HepG2 (cell line): Measurements from ENCODE around the gene NAV1. TPM values are rescaled to one million over a fixed set of nuclear protein-coding genes. Genes with fewer than 3 reads are reported as not detected.

Experiments
- ATAC-seq: fragments of 200-7000 bp; cut with Tn5 transposase; 3 replicates; pipeline ENCODE4 v1.9.1; 2020; ENCODE audit warnings: mild to moderate bottlenecking, moderate library complexity
- BruUV-seq: library from RNA; stranded (reverse); fragments of 400-500 nt; replicated peaks from 2 replicates; lab custom pipeline; 2021; lab: Mats Ljungman, UMichigan
- CTCF ChIA-PET: fragments of 300-600 bp; formaldehyde crosslinking; extraction: SDS; loops from one replicate; lab custom pipeline; 2021; ENCODE audit warnings: low total read pairs, inconsistent platforms, low intra/inter-chr PET ratio; lab: Yijun Ruan, JAX
- POLR2A ChIA-PET: fragments of 350-600 bp; sonication (Branson Sonifier 250); formaldehyde crosslinking; loops from one replicate; lab custom pipeline; 2020; ENCODE audit warnings: antibody characterized with exemption, inconsistent platforms; lab: Yijun Ruan, JAX
- DNase-seq: peaks from one replicate; pipeline ENCODE4 v3.0.0-alpha.2; 2015; ENCODE audit warnings: low spot score
- FAIRE-seq: peaks from 3 replicates; lab custom pipeline; 2011; peaks lifted over from hg19 to GRCh38; lab: Jason Lieb, UNC
- H2AFZ ChIP-seq: one replicate; pipeline ENCODE4 v1.6.1; 2011; ENCODE audit warnings: low read length, inconsistent platforms
- H3K27ac ChIP-seq: fragments of 300-600 bp; 3 replicates; pipeline ENCODE4 v1.8.0; 2011; ENCODE audit warnings: mixed run types, mild to moderate bottlenecking, mixed read lengths, low read length, inconsistent platforms; ENCODE audit not compliant: insufficient read depth; ENCODE audit errors: extremely low read length
- H3K27me3 ChIP-seq, 2 experiments: fragments of 200-600 bp in 1 of 2; 2 replicates in 1 of 2; 3 replicates in 1 of 2; pipeline versions ENCODE4 v1.6.0 to v1.8.0; 2011; ENCODE audit warnings: low read length in 2 of 2, mild to moderate bottlenecking in 2 of 2, moderate library complexity in 2 of 2, inconsistent platforms in 1 of 2; ENCODE audit not compliant: insufficient read depth in 2 of 2, control insufficient read depth in 1 of 2
- H3K36me3 ChIP-seq, 2 experiments: fragments of 200-600 bp in 1 of 2; replicated peaks in 1 of 2; 2 replicates in 1 of 2; 3 replicates in 1 of 2; pipeline versions ENCODE4 v1.5.1 to v1.8.0; 2011; ENCODE audit warnings: low read length in 2 of 2, inconsistent platforms in 1 of 2; ENCODE audit not compliant: insufficient read depth in 2 of 2, control insufficient read depth in 1 of 2
- H3K4me1 ChIP-seq: 2 replicates; pipeline ENCODE4 v1.5.1; 2012; ENCODE audit warnings: low read length, inconsistent platforms; ENCODE audit not compliant: insufficient read depth
- H3K4me2 ChIP-seq: 2 replicates; pipeline ENCODE4 v1.6.0; 2011; ENCODE audit warnings: low read depth, low read length, inconsistent platforms
- H3K4me3 ChIP-seq, 3 experiments: fragments of 200-600 bp in 1 of 3; sonication (generic), shearing (Covaris generic) in 1 of 3; replicated peaks in 1 of 3; 2 replicates each; pipeline ENCODE4 v1.5.1; 2011 to 2016; ENCODE audit warnings: low read length in 3 of 3, inconsistent platforms in 2 of 3, low read depth in 2 of 3, mild to moderate bottlenecking in 2 of 3, control low read depth in 1 of 3, mixed read lengths in 1 of 3; ENCODE audit not compliant: insufficient read depth in 1 of 3
- H3K79me2 ChIP-seq: one replicate; pipeline ENCODE4 v1.6.1; 2011; ENCODE audit warnings: low read length, inconsistent platforms; ENCODE audit not compliant: insufficient read depth
- H3K9ac ChIP-seq: 2 replicates; pipeline ENCODE4 v1.6.0; 2011; ENCODE audit warnings: mild to moderate bottlenecking, low read depth, low read length, inconsistent platforms; ENCODE audit not compliant: insufficient read depth
- H3K9me3 ChIP-seq: 2 replicates; pipeline ENCODE4 v1.5.1; 2012; ENCODE audit warnings: mild to moderate bottlenecking, low read length
- H4K20me1 ChIP-seq: 2 replicates; pipeline ENCODE4 v1.6.0; 2011; ENCODE audit warnings: inconsistent platforms, mild to moderate bottlenecking, low read length, moderate library complexity; ENCODE audit not compliant: insufficient read depth
- CCAR2 ChIP-seq: fragments of 200-400 bp; formaldehyde crosslinking; optimal IDR thresholded peaks from 2 replicates; pipeline ENCODE3; 2018; ENCODE audit warnings: low read depth, mild to moderate bottlenecking, low read length, moderate library complexity
- CEBPG ChIP-seq: IDR thresholded peaks from 2 replicates; pipeline ENCODE4 v1.6.1; 2016
- FOXA1 ChIP-seq, 2 experiments: fragments of 450-650 bp in 1 of 2; sonication (generic) in 1 of 2; formaldehyde crosslinking in 1 of 2; IDR thresholded peaks; 2 replicates each; pipeline versions ENCODE4 v1.4.0 to v1.6.1; 2016 to 2020; ENCODE audit warnings: missing genetic modification reagents in 1 of 2
- FOXP1 ChIP-seq, 2 experiments: fragments of 450-650 bp in 1 of 2; IDR thresholded peaks; 2 replicates each; pipeline ENCODE4 v1.6.1; 2017 to 2018; ENCODE audit warnings: antibody characterized with exemption in 1 of 2
- GATAD2A ChIP-seq: IDR thresholded peaks from 2 replicates; pipeline ENCODE4 v1.6.1; 2016
- HOXD1 ChIP-seq: sonication (generic); formaldehyde crosslinking; IDR thresholded peaks from 2 replicates; pipeline ENCODE4 v1.5.0; 2020; ENCODE audit warnings: missing genetic modification reagents
- JUNB ChIP-seq: sonication (generic); formaldehyde crosslinking; IDR thresholded peaks from 2 replicates; pipeline ENCODE4 v1.8.0; 2022; ENCODE audit warnings: missing genetic modification reagents, mild to moderate bottlenecking, borderline replicate concordance
- KLF6 ChIP-seq: IDR thresholded peaks from 2 replicates; pipeline ENCODE4 v1.8.0; 2016; ENCODE audit warnings: missing biosample characterization, missing genetic modification reagents
- MEIS1 ChIP-seq: sonication (generic); formaldehyde crosslinking; IDR thresholded peaks from 2 replicates; pipeline ENCODE4 v1.9.0; 2021; ENCODE audit warnings: mild to moderate bottlenecking, missing genetic modification reagents, moderate library complexity, borderline replicate concordance
- MTA1 ChIP-seq: sonication (generic); formaldehyde crosslinking; IDR thresholded peaks from 2 replicates; pipeline ENCODE4 v1.4.0; 2020; ENCODE audit warnings: missing genetic modification reagents, mild to moderate bottlenecking, borderline replicate concordance
- MTERF4 ChIP-seq: sonication (generic); formaldehyde crosslinking; IDR thresholded peaks from 2 replicates; pipeline ENCODE4 v1.8.0; 2023; ENCODE audit warnings: mild to moderate bottlenecking, missing genetic modification reagents
- PATZ1 ChIP-seq: sonication (generic); formaldehyde crosslinking; IDR thresholded peaks from 2 replicates; pipeline ENCODE4 v1.4.0; 2020; ENCODE audit warnings: missing genetic modification reagents
- PHF8 ChIP-seq: sonication (generic); formaldehyde crosslinking; IDR thresholded peaks from 2 replicates; pipeline ENCODE4 v1.5.0; 2020; ENCODE audit warnings: missing genetic modification reagents
- POLR2AphosphoS5 ChIP-seq: IDR thresholded peaks from 2 replicates; pipeline ENCODE4 v1.6.1; 2012; ENCODE audit warnings: low read depth, low read length
- SAP130 ChIP-seq: IDR thresholded peaks from 2 replicates; pipeline ENCODE4 v1.6.1; 2016; ENCODE audit warnings: low read depth
- SOX5 ChIP-seq: IDR thresholded peaks from 2 replicates; pipeline ENCODE4 v1.6.1; 2016; ENCODE audit warnings: borderline replicate concordance
- ZBTB7B ChIP-seq: sonication (generic); formaldehyde crosslinking; IDR thresholded peaks from 2 replicates; pipeline ENCODE4 v1.4.0; 2020; ENCODE audit warnings: missing genetic modification reagents
- ZNF276 ChIP-seq: sonication (generic); formaldehyde crosslinking; IDR thresholded peaks from 2 replicates; pipeline ENCODE4 v1.4.0; 2020; ENCODE audit warnings: mild to moderate bottlenecking, low read depth, missing genetic modification reagents
- ZNF614 ChIP-seq: IDR thresholded peaks from 2 replicates; pipeline ENCODE4 v1.6.1; 2018; ENCODE audit warnings: missing biosample characterization, missing genetic modification reagents, inconsistent platforms, borderline replicate concordance
- WGBS: methylation state at CpG from one replicate; pipeline ENCODE4 v1.1.6; 2017; ENCODE audit warnings: low lambda C conversion rate; 5-methylcytosine and 5-hydroxymethylcytosine counted together
- in situ Hi-C: cut with HindIII; loops from 2 replicates; pipeline ENCODE4 v1.10.0; 2017; ENCODE audit warnings: low pct_unique_long_range_greater_than_20kb; ENCODE audit not compliant: extremely low pct_ligation_motif_present
- intact Hi-C: fragments of 100-400 bp; cut with micrococcal nuclease; formaldehyde crosslinking; loops from one replicate; pipeline ENCODE4 v1.10.0; 2022; ENCODE audit not compliant: unreplicated experiment
- polyA plus RNA-seq, 8 experiments: library from polyadenylated mRNA; depleted of rRNA in 3 of 8; stranded (reverse) in 7 of 8; unstranded in 1 of 8; fragments of >200 nt; fragmentation: Illumina TruSeq in 4 of 8; extraction: Trizol in 4 of 8; gene quantifications; 2 replicates each; pipeline versions ENCODE4 v1.2.1 to v1.2.3, GENCODE V29; 2011 to 2016; ENCODE audit warnings: low read depth in 4 of 8, missing spikeins in 1 of 8, mixed read lengths in 1 of 8; ENCODE audit not compliant: insufficient read depth in 1 of 8
- total RNA-seq, 5 experiments: library from RNA; depleted of rRNA; stranded (reverse); fragments of >200 nt; fragmentation: Illumina TruSeq; extraction: Trizol; gene quantifications; 2 replicates each; pipeline ENCODE4 v1.2.3, GENCODE V29; 2016; ENCODE audit warnings: low read depth in 1 of 5

NAV1 gene
- total and polyA plus RNA-seq, 2 of the 13 experiments (the other 11 are each of a cell fraction or from before 2014, with no cell fraction given) = not detected

GRCh38 chr1:201493757-201494617 is 44.9 kb upstream of the NAV1 start:
- H3K9me3 ChIP-seq = no peaks in the 10 kb centered on the region
- BruUV-seq = no TSS peak
- H3K27ac ChIP-seq = peak overlapping the region; percentile 53
- ChIA-PET POLR2A (interaction anchor here (1.0 to 1.9 kb wide), 2 partner anchors 9 to 25 kb away, joined by 3 to 8 read pairs; partner anchors contain the start of gene PHLDA3), CTCF (no interaction called here)
- DNase-seq (no peak), FAIRE-seq (peak; percentile 37), ATAC-seq (peak; percentile 57)
- intact Hi-C loops (loop anchor here (2.0 kb wide), 1 partner anchor 19 kb away; no protein-coding TSS in a partner anchor), in situ Hi-C loops (no loop called here)
- no peaks in the 10 kb centered on the region for H3K79me2 ChIP-seq
- H3K4me3 ChIP-seq = peak overlapping the region in 1 of 3 experiments; percentile 5; a peak in 1 of 6 replicates
- H3K9ac ChIP-seq = no peak overlapping the region
- no peaks in the 10 kb centered on the region for H4K20me1 ChIP-seq
- no peaks in the 10 kb centered on the region for H3K27me3 ChIP-seq
- H2AFZ ChIP-seq = no peak overlapping the region
- H3K4me1 ChIP-seq = peaks cover 44% of the 10 kb centered on the region
- H3K36me3 ChIP-seq = peaks cover 3 to 8% of the 10 kb centered on the region in 2 experiments; a peak in 2 of 5 replicates
- WGBS = 65% methylated on average over 11 of the region's 15 CpGs
- peak overlapping the region; percentile 64 for H3K4me2 ChIP-seq
- TF ChIP-seq CEBPG (CRISPR knock-in tag) (peak; percentile 44; the same call in 1 of the 2 replicates), JUNB (no peak), PHF8 (CRISPR knock-in tag) (no peak), SOX5 (CRISPR knock-in tag) (peak; percentile 33; the same call in 1 of the 2 replicates), MTERF4 (CRISPR knock-in tag) (no peak), SAP130 (CRISPR knock-in tag) (peak; percentile 48), POLR2AphosphoS5 (no peak), FOXP1 (IDR thresholded peaks at IDR 0.05) (no peak), FOXP1 (CRISPR knock-in tag; IDR thresholded peaks at IDR 0.05) (peak; percentile 59), KLF6 (CRISPR knock-in tag) (no peak), CCAR2 (no peak), MEIS1 (peak; percentile 76; the same call in 1 of the 2 replicates), ZBTB7B (CRISPR knock-in tag) (peak; percentile 85), PATZ1 (CRISPR knock-in tag) (peak; percentile 50; the same call in 1 of the 2 replicates), ZNF276 (no peak), ZNF614 (CRISPR knock-in tag) (0 out of 2 replicates have a peak, but pooled peaks have one; percentile 6), FOXA1 (IDR thresholded peaks at IDR 0.05) (no peak), FOXA1 (CRISPR knock-in tag; IDR thresholded peaks at IDR 0.05) (peak; percentile 77), GATAD2A (peak; percentile 37; the same call in 1 of the 2 replicates), MTA1 (CRISPR knock-in tag) (peak; percentile 45; the same call in 1 of the 2 replicates), HOXD1 (CRISPR knock-in tag) (0 out of 2 replicates have a peak, but pooled peaks have one; percentile 28)
